ENCODE results near the gene NUDT8. TPM values are rescaled to one million over a fixed set of nuclear protein-coding genes. Genes with fewer than 3 reads are reported as not detected.

Gene NUDT8
- total RNA-seq, 1 donor from 2014 or later = 3.0 TPM

DNA sequence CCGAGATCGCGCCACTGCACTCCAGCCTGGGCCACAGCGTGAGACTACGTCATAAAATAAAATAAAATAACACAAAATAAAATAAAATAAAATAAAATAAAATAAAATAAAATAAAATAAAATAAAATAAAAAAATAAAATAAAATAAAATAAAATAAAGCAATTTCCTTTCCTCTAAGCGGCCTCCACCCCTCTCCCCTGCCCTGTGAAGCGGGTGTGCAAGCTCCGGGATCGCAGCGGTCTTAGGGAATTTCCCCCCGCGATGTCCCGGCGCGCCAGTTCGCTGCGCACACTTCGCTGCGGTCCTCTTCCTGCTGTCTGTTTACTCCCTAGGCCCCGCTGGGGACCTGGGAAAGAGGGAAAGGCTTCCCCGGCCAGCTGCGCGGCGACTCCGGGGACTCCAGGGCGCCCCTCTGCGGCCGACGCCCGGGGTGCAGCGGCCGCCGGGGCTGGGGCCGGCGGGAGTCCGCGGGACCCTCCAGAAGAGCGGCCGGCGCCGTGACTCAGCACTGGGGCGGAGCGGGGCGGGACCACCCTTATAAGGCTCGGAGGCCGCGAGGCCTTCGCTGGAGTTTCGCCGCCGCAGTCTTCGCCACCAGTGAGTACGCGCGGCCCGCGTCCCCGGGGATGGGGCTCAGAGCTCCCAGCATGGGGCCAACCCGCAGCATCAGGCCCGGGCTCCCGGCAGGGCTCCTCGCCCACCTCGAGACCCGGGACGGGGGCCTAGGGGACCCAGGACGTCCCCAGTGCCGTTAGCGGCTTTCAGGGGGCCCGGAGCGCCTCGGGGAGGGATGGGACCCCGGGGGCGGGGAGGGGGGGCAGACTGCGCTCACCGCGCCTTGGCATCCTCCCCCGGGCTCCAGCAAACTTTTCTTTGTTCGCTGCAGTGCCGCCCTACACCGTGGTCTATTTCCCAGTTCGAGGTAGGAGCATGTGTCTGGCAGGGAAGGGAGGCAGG is 46.2 kb downstream of the NUDT8 start, which contains the start of gene GSTP1:
TSS of gene GSTP1 (plus strand) at position 566 of the 958 bp plus-strand sequence. CDS start at position 598, 32 bp downstream.
- peak within 1 kb of the TSS; percentile 92 for H3K4me3 Mint-ChIP-seq (ENCODE audit: unreplicated experiment)
- peak within 1 kb of the TSS; percentile 93 for H3K9ac ChIP-seq (ENCODE audit: low read length)
- H3K36me3 ChIP-seq (ENCODE audit: insufficient read depth, low read length) = peaks cover 8% of the 10 kb centered on the region
- peaks cover 18% of the 10 kb centered on the region for H3K27me3 ChIP-seq (ENCODE audit: insufficient read depth, low read length)
- FAIRE-seq = no peak
- peaks cover 36% of the 10 kb centered on the region for H3K4me1 Mint-ChIP-seq (ENCODE audit: low read depth, unreplicated experiment)
- H3K36me3 Mint-ChIP-seq (ENCODE audit: low read depth, unreplicated experiment) = peaks cover 28% of the 10 kb centered on the region
- TF ChIP-seq CTCF (IDR thresholded peaks at IDR 0.05; ENCODE audit: insufficient read depth, low read depth, low read length) = peak; percentile 43
- no peak for TF ChIP-seq EZH2 (IDR thresholded peaks at IDR 0.05; ENCODE audit: insufficient read depth, low read length)
- peak within 1 kb of the TSS; percentile 82 for H3K27ac ChIP-seq (ENCODE audit: low read depth, low read length)
- H3K9me3 Mint-ChIP-seq (ENCODE audit: unreplicated experiment) = no peaks in the 10 kb centered on the region
- DNase-seq (ENCODE audit: low read depth) = peak; percentile 76
- peak within 1 kb of the TSS; percentile 75 for H2AFZ ChIP-seq (ENCODE audit: low read depth, low read length)
- H4K20me1 ChIP-seq (ENCODE audit: insufficient read depth, low read length) = peaks cover 39% of the 10 kb centered on the region
- peak within 1 kb of the TSS; percentile 88 for H3K4me2 ChIP-seq (ENCODE audit: low read length)
- H3K79me2 ChIP-seq (ENCODE audit: insufficient read depth, low read length) = peaks cover 34% of the 10 kb centered on the region
- no peaks in the 10 kb centered on the region for H3K27me3 Mint-ChIP-seq (ENCODE audit: low read depth, unreplicated experiment)
- no peaks in the 10 kb centered on the region for H3K9me3 ChIP-seq (ENCODE audit: insufficient read depth, low read depth, low read length)
- peak within 1 kb of the TSS; percentile 77 for H3K4me3 ChIP-seq (ENCODE audit: insufficient read depth, low read depth, low read length)
- peak within 1 kb of the TSS; percentile 97 for H3K27ac Mint-ChIP-seq (ENCODE audit: unreplicated experiment)
- peaks cover 21% of the 10 kb centered on the region for H3K4me1 ChIP-seq (ENCODE audit: insufficient read depth, low read length)

DNA sequence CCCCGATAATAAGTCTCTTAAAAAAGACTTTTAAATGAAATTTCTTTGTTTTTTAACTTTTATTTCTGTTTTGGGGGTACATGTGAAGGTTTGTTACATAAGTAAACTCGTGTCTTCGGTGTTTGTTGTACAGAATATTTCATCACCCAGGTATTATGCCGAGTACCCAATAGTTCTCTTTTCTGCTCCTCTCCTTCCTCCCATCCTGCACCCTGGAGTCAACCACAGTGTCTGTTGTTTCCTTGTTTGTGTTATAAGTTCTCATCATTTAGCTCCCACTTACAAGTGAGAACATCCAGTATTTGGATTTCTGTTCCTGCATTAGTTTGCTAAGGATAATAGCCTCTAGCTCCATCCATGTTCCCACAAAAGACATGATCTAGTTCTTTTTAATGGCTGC is 47.7 kb downstream of the NUDT8 start:
- Mint-ChIP-seq H3K27ac (ENCODE audit: unreplicated experiment) (peak overlapping the region; percentile 78), H3K9me3 (ENCODE audit: unreplicated experiment) (no peaks in the 10 kb centered on the region), H3K4me1 (ENCODE audit: low read depth, unreplicated experiment) (peaks cover 32% of the 10 kb centered on the region), H3K4me3 (ENCODE audit: unreplicated experiment) (peak overlapping the region; percentile 79), H3K27me3 (ENCODE audit: low read depth, unreplicated experiment) (peaks cover 4% of the 10 kb centered on the region), H3K36me3 (ENCODE audit: low read depth, unreplicated experiment) (peaks cover 18% of the 10 kb centered on the region)
- H3K4me1 ChIP-seq (ENCODE audit: insufficient read depth, low read length) = peaks cover 21% of the 10 kb centered on the region
- peaks cover 1% of the 10 kb centered on the region for H3K36me3 ChIP-seq (ENCODE audit: insufficient read depth, low read length)
- H3K27ac ChIP-seq (ENCODE audit: low read depth, low read length) = no peak overlapping the region
- TF ChIP-seq EZH2 (IDR thresholded peaks at IDR 0.05; ENCODE audit: insufficient read depth, low read length) (no peak), CTCF (IDR thresholded peaks at IDR 0.05; ENCODE audit: insufficient read depth, low read depth, low read length) (no peak)
- no peak overlapping the region for H3K4me3 ChIP-seq (ENCODE audit: insufficient read depth, low read depth, low read length)
- no peak for FAIRE-seq
- peaks cover 27% of the 10 kb centered on the region for H4K20me1 ChIP-seq (ENCODE audit: insufficient read depth, low read length)
- no peak overlapping the region for H3K4me2 ChIP-seq (ENCODE audit: low read length)
- H3K9me3 ChIP-seq (ENCODE audit: insufficient read depth, low read depth, low read length) = no peaks in the 10 kb centered on the region
- H3K79me2 ChIP-seq (ENCODE audit: insufficient read depth, low read length) = peaks cover 34% of the 10 kb centered on the region
- H2AFZ ChIP-seq (ENCODE audit: low read depth, low read length) = no peak overlapping the region
- H3K9ac ChIP-seq (ENCODE audit: low read length) = no peak overlapping the region
- no peak for DNase-seq (ENCODE audit: low read depth)
- H3K27me3 ChIP-seq (ENCODE audit: insufficient read depth, low read length) = peaks cover 18% of the 10 kb centered on the region

Data from astrocyte (in vitro differentiated cells and primary cell).